ENCODE results near the gene DACT3. TPM values are rescaled to one million over a fixed set of nuclear protein-coding genes. Genes with fewer than 3 reads are reported as not detected.
"Not testable (repeated sequence)": the region's sequence is repeated elsewhere in the genome, so short reads cannot be mapped to it uniquely, and the experiment has no call there.

DACT3 gene
- polyA plus RNA-seq, 1 donor from 2014 or later: 29.3 TPM

DNA sequence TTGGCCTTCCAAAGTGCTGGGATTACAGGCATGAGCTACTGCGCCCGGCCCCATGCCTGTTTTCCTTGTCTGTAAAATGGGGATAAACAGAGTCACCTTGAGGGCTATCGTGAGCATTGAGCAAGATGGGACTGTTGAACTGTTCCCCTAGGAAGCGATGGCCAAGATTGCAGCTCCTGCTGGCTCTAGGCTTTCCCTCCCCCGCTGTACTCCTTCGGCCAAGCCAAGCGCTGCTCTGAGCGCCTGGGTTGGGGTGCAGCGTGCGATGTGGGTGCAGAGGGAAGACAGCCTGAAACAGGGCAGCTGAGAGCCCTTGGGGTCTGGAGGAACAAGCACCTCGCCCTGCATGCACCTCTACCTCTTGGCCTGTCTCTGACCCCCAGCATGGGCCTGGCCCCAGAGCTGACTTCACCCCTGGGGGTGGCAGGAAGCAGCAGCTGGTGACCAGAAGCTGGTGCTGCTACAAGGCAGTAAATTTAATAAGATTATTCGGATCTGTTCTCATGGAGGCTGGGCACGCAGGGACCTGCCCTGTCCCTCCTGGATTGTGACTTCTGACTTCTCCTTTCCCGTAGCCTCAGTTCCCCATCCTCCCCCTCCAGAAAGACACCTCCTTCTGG lies 30.3 kb downstream of the DACT3 start:
- Histone ChIP-seq H3F3A (ENCODE audit: insufficient read depth, low read length, poor library complexity, severe bottlenecking) (no peaks in the 10 kb centered on the region), H3K4me2 (ENCODE audit: low read length) (no peak overlapping the region), H3K36me3 (ENCODE audit: insufficient read depth, low read length) (no peaks in the 10 kb centered on the region), H3K4me3 (ENCODE audit: low read length) (no peak overlapping the region), H3K9ac (ENCODE audit: low read length) (no peak overlapping the region), H3K9me3 (ENCODE audit: low read length) (no peaks in the 10 kb centered on the region), H4K20me1 (ENCODE audit: insufficient read depth) (no peaks in the 10 kb centered on the region), H3K79me2 (replicated peaks; ENCODE audit: insufficient read depth, low read length) (no peaks in the 10 kb centered on the region), H3K9me2 (ENCODE audit: insufficient read depth, low read length) (no peaks in the 10 kb centered on the region), H2AFZ (ENCODE audit: low read depth, low read length) (no peak overlapping the region), H3K27me3 (ENCODE audit: insufficient read depth, low read depth, low read length) (peaks cover 5% of the 10 kb centered on the region), H3K27ac (ENCODE audit: low read length) (no peak overlapping the region)
- no peak for TF ChIP-seq TAF1 (IDR thresholded peaks at IDR 0.05; ENCODE audit: low read depth)
- TF ChIP-seq, protein P1, sequence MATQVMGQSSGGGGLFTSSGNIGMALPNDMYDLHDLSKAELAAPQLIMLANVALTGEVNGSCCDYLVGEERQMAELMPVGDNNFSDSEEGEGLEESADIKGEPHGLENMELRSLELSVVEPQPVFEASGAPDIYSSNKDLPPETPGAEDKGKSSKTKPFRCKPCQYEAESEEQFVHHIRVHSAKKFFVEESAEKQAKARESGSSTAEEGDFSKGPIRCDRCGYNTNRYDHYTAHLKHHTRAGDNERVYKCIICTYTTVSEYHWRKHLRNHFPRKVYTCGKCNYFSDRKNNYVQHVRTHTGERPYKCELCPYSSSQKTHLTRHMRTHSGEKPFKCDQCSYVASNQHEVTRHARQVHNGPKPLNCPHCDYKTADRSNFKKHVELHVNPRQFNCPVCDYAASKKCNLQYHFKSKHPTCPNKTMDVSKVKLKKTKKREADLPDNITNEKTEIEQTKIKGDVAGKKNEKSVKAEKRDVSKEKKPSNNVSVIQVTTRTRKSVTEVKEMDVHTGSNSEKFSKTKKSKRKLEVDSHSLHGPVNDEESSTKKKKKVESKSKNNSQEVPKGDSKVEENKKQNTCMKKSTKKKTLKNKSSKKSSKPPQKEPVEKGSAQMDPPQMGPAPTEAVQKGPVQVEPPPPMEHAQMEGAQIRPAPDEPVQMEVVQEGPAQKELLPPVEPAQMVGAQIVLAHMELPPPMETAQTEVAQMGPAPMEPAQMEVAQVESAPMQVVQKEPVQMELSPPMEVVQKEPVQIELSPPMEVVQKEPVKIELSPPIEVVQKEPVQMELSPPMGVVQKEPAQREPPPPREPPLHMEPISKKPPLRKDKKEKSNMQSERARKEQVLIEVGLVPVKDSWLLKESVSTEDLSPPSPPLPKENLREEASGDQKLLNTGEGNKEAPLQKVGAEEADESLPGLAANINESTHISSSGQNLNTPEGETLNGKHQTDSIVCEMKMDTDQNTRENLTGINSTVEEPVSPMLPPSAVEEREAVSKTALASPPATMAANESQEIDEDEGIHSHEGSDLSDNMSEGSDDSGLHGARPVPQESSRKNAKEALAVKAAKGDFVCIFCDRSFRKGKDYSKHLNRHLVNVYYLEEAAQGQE (IDR thresholded peaks at IDR 0.05; ENCODE audit: borderline replicate concordance): no peak
- TF ChIP-seq, protein P2, sequence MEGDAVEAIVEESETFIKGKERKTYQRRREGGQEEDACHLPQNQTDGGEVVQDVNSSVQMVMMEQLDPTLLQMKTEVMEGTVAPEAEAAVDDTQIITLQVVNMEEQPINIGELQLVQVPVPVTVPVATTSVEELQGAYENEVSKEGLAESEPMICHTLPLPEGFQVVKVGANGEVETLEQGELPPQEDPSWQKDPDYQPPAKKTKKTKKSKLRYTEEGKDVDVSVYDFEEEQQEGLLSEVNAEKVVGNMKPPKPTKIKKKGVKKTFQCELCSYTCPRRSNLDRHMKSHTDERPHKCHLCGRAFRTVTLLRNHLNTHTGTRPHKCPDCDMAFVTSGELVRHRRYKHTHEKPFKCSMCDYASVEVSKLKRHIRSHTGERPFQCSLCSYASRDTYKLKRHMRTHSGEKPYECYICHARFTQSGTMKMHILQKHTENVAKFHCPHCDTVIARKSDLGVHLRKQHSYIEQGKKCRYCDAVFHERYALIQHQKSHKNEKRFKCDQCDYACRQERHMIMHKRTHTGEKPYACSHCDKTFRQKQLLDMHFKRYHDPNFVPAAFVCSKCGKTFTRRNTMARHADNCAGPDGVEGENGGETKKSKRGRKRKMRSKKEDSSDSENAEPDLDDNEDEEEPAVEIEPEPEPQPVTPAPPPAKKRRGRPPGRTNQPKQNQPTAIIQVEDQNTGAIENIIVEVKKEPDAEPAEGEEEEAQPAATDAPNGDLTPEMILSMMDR (IDR thresholded peaks at IDR 0.05; ENCODE audit: poor library complexity, severe bottlenecking): no peak
- TF ChIP-seq RAD21 (conservative IDR thresholded peaks at IDR 0.05): no peak
- TF ChIP-seq POLR2AphosphoS5 (IDR thresholded peaks at IDR 0.05): no peak
- no peak for TF ChIP-seq EZH2 (IDR thresholded peaks at IDR 0.05; ENCODE audit: borderline replicate concordance, insufficient read depth, low read length, poor library complexity, severe bottlenecking)
- TF ChIP-seq SMC3 (conservative IDR thresholded peaks at IDR 0.05; ENCODE audit: poor library complexity): no peak
- TF ChIP-seq MXI1 (conservative IDR thresholded peaks at IDR 0.05; ENCODE audit: poor library complexity, severe bottlenecking): no peak
- no peak for TF ChIP-seq EP300 (conservative IDR thresholded peaks at IDR 0.05; ENCODE audit: poor library complexity, severe bottlenecking)

DNA sequence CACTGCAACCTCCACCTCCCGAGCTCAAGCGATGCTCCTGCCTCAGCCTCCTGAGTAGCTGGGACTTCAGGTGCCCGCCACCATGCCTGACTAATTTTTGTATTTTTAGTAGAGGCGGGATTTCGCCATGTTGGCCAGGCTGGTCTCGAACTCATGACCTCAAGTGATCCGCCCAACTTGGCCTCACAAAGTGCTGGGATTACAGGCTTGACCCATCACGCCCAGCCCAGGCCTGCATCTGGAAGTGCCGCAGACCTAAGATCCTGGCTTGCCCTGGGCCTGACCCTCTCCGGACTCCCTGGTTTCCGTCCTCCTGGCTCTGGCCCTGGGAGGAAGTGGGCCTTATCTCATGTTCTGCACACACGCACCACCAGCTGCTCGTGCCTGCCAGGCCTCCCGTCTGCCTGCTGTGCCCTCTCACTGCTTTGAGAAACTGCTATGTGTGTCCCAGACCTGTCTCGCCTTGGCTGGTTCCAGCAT lies 31.4 kb downstream of the DACT3 start:
- Histone ChIP-seq H2AFZ (ENCODE audit: low read depth, low read length) (no peak overlapping the region), H3K27ac (ENCODE audit: low read length) (no peak overlapping the region), H3F3A (ENCODE audit: insufficient read depth, low read length, poor library complexity, severe bottlenecking) (no peaks in the 10 kb centered on the region), H3K9me3 (ENCODE audit: low read length) (no peaks in the 10 kb centered on the region), H3K4me3 (ENCODE audit: low read length) (no peak overlapping the region), H3K27me3 (ENCODE audit: insufficient read depth, low read depth, low read length) (peaks cover 2% of the 10 kb centered on the region), H4K20me1 (ENCODE audit: insufficient read depth) (no peaks in the 10 kb centered on the region), H3K79me2 (replicated peaks; ENCODE audit: insufficient read depth, low read length) (no peaks in the 10 kb centered on the region), H3K9me2 (ENCODE audit: insufficient read depth, low read length) (no peaks in the 10 kb centered on the region), H3K36me3 (ENCODE audit: insufficient read depth, low read length) (no peaks in the 10 kb centered on the region), H3K4me2 (ENCODE audit: low read length) (no peak overlapping the region), H3K9ac (ENCODE audit: low read length) (no peak overlapping the region)
- TF ChIP-seq RAD21 (conservative IDR thresholded peaks at IDR 0.05) (no peak), SMC3 (conservative IDR thresholded peaks at IDR 0.05; ENCODE audit: poor library complexity) (no peak), EP300 (conservative IDR thresholded peaks at IDR 0.05; ENCODE audit: poor library complexity, severe bottlenecking) (no peak), EZH2 (IDR thresholded peaks at IDR 0.05; ENCODE audit: borderline replicate concordance, insufficient read depth, low read length, poor library complexity, severe bottlenecking) (no peak), POLR2AphosphoS5 (IDR thresholded peaks at IDR 0.05) (no peak), TAF1 (IDR thresholded peaks at IDR 0.05; ENCODE audit: low read depth) (no peak), MXI1 (conservative IDR thresholded peaks at IDR 0.05; ENCODE audit: poor library complexity, severe bottlenecking) (no peak)
- TF ChIP-seq, protein P1 (IDR thresholded peaks at IDR 0.05; ENCODE audit: borderline replicate concordance): no peak
- TF ChIP-seq, protein P2 (IDR thresholded peaks at IDR 0.05; ENCODE audit: poor library complexity, severe bottlenecking): no peak

DNA sequence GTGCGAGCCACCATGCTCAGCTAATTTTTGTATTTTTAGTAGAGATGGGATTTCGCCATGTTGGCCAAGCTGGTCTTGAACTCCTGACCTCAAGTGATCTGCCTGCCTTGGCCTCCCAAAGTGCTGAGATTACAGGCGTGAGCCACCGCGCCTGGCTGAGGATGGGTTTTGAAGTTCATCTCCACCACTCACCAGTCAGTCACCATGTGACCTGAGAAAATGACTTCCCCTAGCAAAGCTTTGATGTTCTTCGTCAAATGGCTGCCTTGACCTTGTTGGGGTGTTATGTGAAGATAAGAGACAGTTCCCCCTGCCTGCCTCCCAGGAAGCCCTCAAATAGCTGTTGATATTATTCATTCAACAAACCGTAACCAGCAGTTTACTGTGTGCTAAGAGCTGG lies 32.0 kb downstream of the DACT3 start:
- H3K9me2 ChIP-seq (ENCODE audit: insufficient read depth, low read length); H4K20me1 ChIP-seq (ENCODE audit: insufficient read depth); H3K79me2 ChIP-seq (replicated peaks; ENCODE audit: insufficient read depth, low read length); H3K36me3 ChIP-seq (ENCODE audit: insufficient read depth, low read length); H3K9ac ChIP-seq (ENCODE audit: low read length); H3K27ac ChIP-seq (ENCODE audit: low read length); H3K4me3 ChIP-seq (ENCODE audit: low read length); H3K9me3 ChIP-seq (ENCODE audit: low read length); H3K4me2 ChIP-seq (ENCODE audit: low read length); H2AFZ ChIP-seq (ENCODE audit: low read depth, low read length); H3K27me3 ChIP-seq (ENCODE audit: insufficient read depth, low read depth, low read length); H3F3A ChIP-seq (ENCODE audit: insufficient read depth, low read length, poor library complexity, severe bottlenecking): not testable (repeated sequence)

All from neural cell (in vitro differentiated cells).